DOHH2 (cell line): ENCODE data around the gene MANEAL.
"Not testable (repeated sequence)": the region's sequence is repeated elsewhere in the genome, so short reads cannot be mapped to it uniquely, and the experiment has no call there.

Experiments used
- H3F3A ChIP-seq: fragments of 200-600 bp; sonication (generic), shearing (Covaris generic); 2 replicates; pipeline ENCODE4 v1.6.0; 2016; ENCODE audit warnings: antibody characterized with exemption, mild to moderate bottlenecking; ENCODE audit not compliant: control insufficient read depth, insufficient read depth
- H3K27ac ChIP-seq: fragments of 200-600 bp; sonication (generic); 2 replicates; pipeline ENCODE4 v1.5.1; 2014; ENCODE audit warnings: low read depth, mild to moderate bottlenecking, low read length, moderate library complexity
- H3K27me3 ChIP-seq: fragments of 200-600 bp; sonication (generic); 2 replicates; pipeline ENCODE4 v1.6.1; 2014; ENCODE audit warnings: mild to moderate bottlenecking, low read length, mixed read lengths; ENCODE audit not compliant: control insufficient read depth
- H3K36me3 ChIP-seq: fragments of 200-600 bp; sonication (generic); 2 replicates; pipeline ENCODE4 v1.6.1; 2014; ENCODE audit warnings: mild to moderate bottlenecking, low read length, moderate library complexity, mixed read lengths; ENCODE audit not compliant: control insufficient read depth
- H3K4me1 ChIP-seq: fragments of 200-600 bp; sonication (generic); 2 replicates; pipeline ENCODE4 v1.6.1; 2014; ENCODE audit warnings: mild to moderate bottlenecking, low read length, mixed read lengths; ENCODE audit not compliant: control insufficient read depth
- H3K4me2 ChIP-seq: fragments of 200-600 bp; sonication (generic); 2 replicates; pipeline ENCODE4 v1.6.0; 2014; ENCODE audit warnings: mild to moderate bottlenecking, low read length, moderate library complexity
- H3K4me3 ChIP-seq: fragments of 200-600 bp; sonication (generic); 2 replicates; pipeline ENCODE4 v1.5.1; 2014; ENCODE audit warnings: mild to moderate bottlenecking, low read length, mixed read lengths
- H3K79me2 ChIP-seq: fragments of 200-600 bp; sonication (generic); 2 replicates; pipeline ENCODE4 v1.6.1; 2014; ENCODE audit warnings: mild to moderate bottlenecking, low read length, mixed read lengths; ENCODE audit not compliant: control insufficient read depth
- H3K9me2 ChIP-seq: fragments of 200-600 bp; sonication (generic); replicated peaks from 2 replicates; pipeline ENCODE4 v1.6.1; 2014; ENCODE audit warnings: mild to moderate bottlenecking, low read length, mixed read lengths; ENCODE audit not compliant: control insufficient read depth
- H3K9me3 ChIP-seq: fragments of 200-600 bp; sonication (generic); 2 replicates; pipeline ENCODE4 v1.6.1; 2014; ENCODE audit warnings: antibody characterized with exemption, low read length, mixed read lengths; ENCODE audit not compliant: control insufficient read depth, insufficient read depth
- H4K20me1 ChIP-seq: fragments of 200-600 bp; sonication (generic); 2 replicates; pipeline ENCODE4 v1.6.0; 2014; ENCODE audit warnings: low read depth, mild to moderate bottlenecking, antibody characterized with exemption, low read length, moderate library complexity; ENCODE audit not compliant: control insufficient read depth, insufficient read depth
- CTCF ChIP-seq: fragments of 200-600 bp; sonication (generic); IDR thresholded peaks from one replicate; pipeline ENCODE4 v1.5.1; 2014; ENCODE audit warnings: antibody characterized with exemption, mild to moderate bottlenecking, low read depth, low read length; ENCODE audit not compliant: poor library complexity, severe bottlenecking
- EZH2phosphoT487 ChIP-seq: fragments of 200-600 bp; sonication (generic); IDR thresholded peaks from 2 replicates; pipeline ENCODE4 v1.6.1; 2017; ENCODE audit warnings: borderline replicate concordance, mild to moderate bottlenecking, antibody characterized with exemption, low read length, moderate library complexity, mixed read lengths

Gene MANEAL

GRCh38 chr1:37767488-37767887 lies 26.2 kb upstream of the MANEAL start:
- Histone ChIP-seq H3K9me3 (no peaks in the 10 kb centered on the region), H3K4me2 (no peak overlapping the region), H3K79me2 (no peaks in the 10 kb centered on the region), H3F3A (no peaks in the 10 kb centered on the region), H3K9me2 (no peaks in the 10 kb centered on the region), H3K27ac (no peak overlapping the region), H3K4me3 (no peak overlapping the region), H3K4me1 (peaks cover 7% of the 10 kb centered on the region), H3K36me3 (no peaks in the 10 kb centered on the region), H3K27me3 (peaks cover 41% of the 10 kb centered on the region), H4K20me1 (no peaks in the 10 kb centered on the region)
- no peak for TF ChIP-seq CTCF
- no peak for TF ChIP-seq EZH2phosphoT487

GRCh38 chr1:37771440-37771839 lies 22.2 kb upstream of the MANEAL start:
- H3K36me3 ChIP-seq, H3K4me2 ChIP-seq, H3K27ac ChIP-seq, H3K79me2 ChIP-seq, H3K4me3 ChIP-seq, H3K4me1 ChIP-seq, H3K9me3 ChIP-seq, H3K9me2 ChIP-seq, H4K20me1 ChIP-seq, H3F3A ChIP-seq: not testable (repeated sequence)
- peaks cover 27% of the 10 kb centered on the region for H3K27me3 ChIP-seq

GRCh38 chr1:37776946-37777516 lies 16.6 kb upstream of the MANEAL start:
- TF ChIP-seq CTCF (no peak), EZH2phosphoT487 (no peak)
- Histone ChIP-seq H3F3A (no peaks in the 10 kb centered on the region), H4K20me1 (no peaks in the 10 kb centered on the region), H3K27ac (no peak overlapping the region), H3K4me1 (no peaks in the 10 kb centered on the region), H3K9me2 (no peaks in the 10 kb centered on the region), H3K9me3 (no peaks in the 10 kb centered on the region), H3K27me3 (peaks cover 2% of the 10 kb centered on the region; the same call in 1 of the 2 replicates), H3K4me2 (no peak overlapping the region), H3K4me3 (no peak overlapping the region), H3K36me3 (no peaks in the 10 kb centered on the region), H3K79me2 (no peaks in the 10 kb centered on the region)

- H3K4me3 ChIP-seq = no peak overlapping the region
- H3K4me1 ChIP-seq = no peaks in the 10 kb centered on the region
- no peaks in the 10 kb centered on the region for H3K36me3 ChIP-seq
- H3K27ac ChIP-seq = no peak overlapping the region
- no peaks in the 10 kb centered on the region for H3K9me2 ChIP-seq
- H3K9me3 ChIP-seq = no peaks in the 10 kb centered on the region
- H3K27me3 ChIP-seq = peaks cover 2% of the 10 kb centered on the region; the same call in 1 of the 2 replicates
- H4K20me1 ChIP-seq = no peaks in the 10 kb centered on the region
- H3F3A ChIP-seq = no peaks in the 10 kb centered on the region
- no peak for TF ChIP-seq EZH2phosphoT487
- no peak for TF ChIP-seq CTCF
- H3K79me2 ChIP-seq = no peaks in the 10 kb centered on the region
- no peak overlapping the region for H3K4me2 ChIP-seq
Measured at GRCh38 chr1:37778654-37779053, 15.0 kb upstream of the MANEAL start.
